Measurements from ENCODE around the gene STX5. TPM values are rescaled to one million over a fixed set of nuclear protein-coding genes. Genes with fewer than 3 reads are reported as not detected.

STX5 gene
- total and polyA plus RNA-seq, 9 of the 15 experiments (the other 6 are each of a cell fraction or from before 2014, with no cell fraction given), result 2.8 to 28.6 (median 23.7) TPM

DNA sequence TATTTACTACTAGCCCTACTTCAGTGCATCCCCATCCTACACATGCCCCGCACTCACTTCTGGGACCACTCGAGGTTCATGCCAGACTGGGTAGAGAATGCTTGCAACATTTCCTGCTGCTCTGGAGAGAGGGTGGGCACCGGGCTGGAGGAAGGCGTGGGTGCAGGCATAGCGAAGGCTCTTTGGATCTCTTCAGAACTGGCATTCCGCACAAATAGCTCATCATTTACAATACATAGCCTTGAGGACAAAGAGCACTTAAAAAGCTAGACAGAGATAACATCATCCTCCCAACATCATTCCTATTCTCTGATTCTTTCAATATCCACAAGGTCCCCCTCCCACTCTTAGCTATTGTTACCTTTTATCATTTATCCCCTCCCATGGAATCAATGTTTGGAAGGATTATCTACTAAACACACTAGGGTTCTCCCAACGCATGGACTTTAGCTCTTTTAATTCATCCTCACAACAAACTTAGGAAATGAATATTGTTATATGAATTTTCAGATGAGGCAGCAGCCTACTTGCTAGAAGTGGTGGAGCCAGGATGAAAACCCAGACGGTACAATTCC, 37.6 kb downstream of the STX5 start:
- Histone ChIP-seq H3K79me2 (ENCODE audit: control insufficient read depth, insufficient read depth, low read length) (peaks cover 28% of the 10 kb centered on the region), H4K20me1 (replicated peaks; ENCODE audit: control insufficient read depth, insufficient read depth, low read length) (no peaks in the 10 kb centered on the region), H3K36me3 (ENCODE audit: control insufficient read depth, insufficient read depth, low read length) (peaks cover 87% of the 10 kb centered on the region), H3K4me3 (no peak overlapping the region), H3K27ac (ENCODE audit: extremely low read depth, low read depth, low read length) (no peak overlapping the region), H3K9me3 (replicated peaks; ENCODE audit: control insufficient read depth, insufficient read depth, low read depth, low read length) (no peaks in the 10 kb centered on the region), H3K4me2 (ENCODE audit: insufficient read depth, low read length) (no peak overlapping the region), H3K4me1 (replicated peaks in 1 of 2; ENCODE audit: control insufficient read depth in 2 of 2, insufficient read depth in 2 of 2, low read length in 2 of 2) (peaks cover 17 to 20% of the 10 kb centered on the region in 2 experiments; a peak in 4 of 5 replicates), H3K9ac (ENCODE audit: insufficient read depth in 1 of 2, low read depth in 2 of 2, low read length in 2 of 2) (no peak overlapping the region), H3K9me1 (ENCODE audit: control insufficient read depth, insufficient read depth, low read length) (no peaks in the 10 kb centered on the region), H2AFZ (ENCODE audit: low read depth, low read length) (no peak overlapping the region), H3K27me3 (ENCODE audit: control insufficient read depth in 2 of 2, insufficient read depth in 2 of 2, low read length in 2 of 2) (no peaks in the 10 kb centered on the region)
- 95% methylated on average over 8 of the region's 8 CpGs for WGBS (ENCODE audit: insufficient coverage, low coverage, missing lambda C conversion rate)
- intact Hi-C loops (cut with micrococcal nuclease), result no loop called here
- TF ChIP-seq, protein P1, sequence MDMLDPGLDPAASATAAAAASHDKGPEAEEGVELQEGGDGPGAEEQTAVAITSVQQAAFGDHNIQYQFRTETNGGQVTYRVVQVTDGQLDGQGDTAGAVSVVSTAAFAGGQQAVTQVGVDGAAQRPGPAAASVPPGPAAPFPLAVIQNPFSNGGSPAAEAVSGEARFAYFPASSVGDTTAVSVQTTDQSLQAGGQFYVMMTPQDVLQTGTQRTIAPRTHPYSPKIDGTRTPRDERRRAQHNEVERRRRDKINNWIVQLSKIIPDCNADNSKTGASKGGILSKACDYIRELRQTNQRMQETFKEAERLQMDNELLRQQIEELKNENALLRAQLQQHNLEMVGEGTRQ (CRISPR knock-in tag; IDR thresholded peaks at IDR 0.05), result no peak
- no peak for TF ChIP-seq ZNF232 (CRISPR knock-in tag; IDR thresholded peaks at IDR 0.05)
- BruUV-seq (replicated peaks), result no TSS peak
- POLR2A ChIA-PET, result interaction anchor here (0.5 to 11.4 kb wide), 10 partner anchors 8 to 87 kb away, joined by 3 to 116 read pairs (median 4); partner anchors contain the start of genes STX5 and TEX54
- ATAC-seq (no peak), DNase-seq (ENCODE audit: extremely low read depth in 1 of 4, low spot score in 3 of 4) (no peak), FAIRE-seq (no peak)
- in situ Hi-C loops (cut with MboI), result no loop called here
- CTCF ChIA-PET (ENCODE audit: low intra/inter-chr PET ratio), result no interaction called here

DNA sequence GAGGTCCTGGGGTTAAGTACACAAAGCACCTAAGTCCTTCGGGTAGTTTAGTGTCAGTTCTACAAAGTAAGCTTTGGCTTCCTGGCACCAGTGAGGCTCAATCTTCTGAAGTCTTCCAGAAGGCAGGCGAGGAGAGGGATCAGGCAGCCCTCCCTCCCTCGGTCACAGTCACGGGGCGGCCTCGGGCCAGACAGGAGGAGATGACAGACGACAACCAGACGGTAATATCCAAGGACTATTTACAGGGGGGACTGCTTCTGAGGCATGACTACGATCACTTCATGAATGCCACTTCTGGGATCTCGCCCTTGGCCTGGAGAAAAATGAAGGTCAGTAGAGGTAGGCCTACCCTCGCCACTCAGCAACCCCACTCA, 39.7 kb downstream of the STX5 start:
- in situ Hi-C loops (cut with MboI) (no loop called here), intact Hi-C loops (cut with micrococcal nuclease) (no loop called here)
- no TSS peak for BruUV-seq (replicated peaks)
- 29% methylated on average over 11 of the region's 11 CpGs for WGBS (ENCODE audit: insufficient coverage, low coverage, missing lambda C conversion rate)
- H3K4me1 ChIP-seq (replicated peaks in 1 of 2; ENCODE audit: control insufficient read depth in 2 of 2, insufficient read depth in 2 of 2, low read length in 2 of 2), result peaks cover 21 to 27% of the 10 kb centered on the region in 2 experiments
- H3K9me1 ChIP-seq (ENCODE audit: control insufficient read depth, insufficient read depth, low read length), result no peaks in the 10 kb centered on the region
- no peaks in the 10 kb centered on the region for H3K27me3 ChIP-seq (ENCODE audit: control insufficient read depth in 2 of 2, insufficient read depth in 2 of 2, low read length in 2 of 2)
- ChIA-PET CTCF (ENCODE audit: low intra/inter-chr PET ratio) (no interaction called here), POLR2A (interaction anchor here (0.7 to 11.4 kb wide), 6 partner anchors 10 to 63 kb away, joined by 3 to 116 read pairs (median 13); partner anchors contain the start of gene NXF1)
- FAIRE-seq, result no peak
- peak overlapping the region; percentile 100 for H3K4me3 ChIP-seq
- H3K27ac ChIP-seq (ENCODE audit: extremely low read depth, low read depth, low read length), result peak overlapping the region; percentile 91
- peak overlapping the region; percentile 33 to 85 for H3K9ac ChIP-seq (ENCODE audit: insufficient read depth in 1 of 2, low read depth in 2 of 2, low read length in 2 of 2)
- peak overlapping the region; percentile 90 for H2AFZ ChIP-seq (ENCODE audit: low read depth, low read length)
- peak in 2 of 4 experiments; percentile 37 to 56 for DNase-seq (ENCODE audit: extremely low read depth in 1 of 4, low spot score in 3 of 4)
- no peaks in the 10 kb centered on the region for H4K20me1 ChIP-seq (replicated peaks; ENCODE audit: control insufficient read depth, insufficient read depth, low read length)
- peak; percentile 4; the same call in 2 of the 3 replicates for ATAC-seq
- peaks cover 47% of the 10 kb centered on the region for H3K79me2 ChIP-seq (ENCODE audit: control insufficient read depth, insufficient read depth, low read length)
- H3K9me3 ChIP-seq (replicated peaks; ENCODE audit: control insufficient read depth, insufficient read depth, low read depth, low read length), result no peaks in the 10 kb centered on the region
- H3K36me3 ChIP-seq (ENCODE audit: control insufficient read depth, insufficient read depth, low read length), result peaks cover 80% of the 10 kb centered on the region
- H3K4me2 ChIP-seq (ENCODE audit: insufficient read depth, low read length), result peak overlapping the region; percentile 95
- TF ChIP-seq, protein P2, sequence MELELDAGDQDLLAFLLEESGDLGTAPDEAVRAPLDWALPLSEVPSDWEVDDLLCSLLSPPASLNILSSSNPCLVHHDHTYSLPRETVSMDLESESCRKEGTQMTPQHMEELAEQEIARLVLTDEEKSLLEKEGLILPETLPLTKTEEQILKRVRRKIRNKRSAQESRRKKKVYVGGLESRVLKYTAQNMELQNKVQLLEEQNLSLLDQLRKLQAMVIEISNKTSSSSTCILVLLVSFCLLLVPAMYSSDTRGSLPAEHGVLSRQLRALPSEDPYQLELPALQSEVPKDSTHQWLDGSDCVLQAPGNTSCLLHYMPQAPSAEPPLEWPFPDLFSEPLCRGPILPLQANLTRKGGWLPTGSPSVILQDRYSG (tag; conservative IDR thresholded peaks at IDR 0.05; ENCODE audit: low read depth), result no peak
- TF ChIP-seq MEIS2 (IDR thresholded peaks at IDR 0.05; ENCODE audit: partially characterized antibody) (peak; percentile 77), ATF1 (CRISPR knock-in tag; IDR thresholded peaks at IDR 0.05) (no peak), ATF1 (tag; IDR thresholded peaks at IDR 0.05) (0 out of 2 replicates have a peak, but pooled peaks have one; percentile 9)
- TF ChIP-seq, protein P3, sequence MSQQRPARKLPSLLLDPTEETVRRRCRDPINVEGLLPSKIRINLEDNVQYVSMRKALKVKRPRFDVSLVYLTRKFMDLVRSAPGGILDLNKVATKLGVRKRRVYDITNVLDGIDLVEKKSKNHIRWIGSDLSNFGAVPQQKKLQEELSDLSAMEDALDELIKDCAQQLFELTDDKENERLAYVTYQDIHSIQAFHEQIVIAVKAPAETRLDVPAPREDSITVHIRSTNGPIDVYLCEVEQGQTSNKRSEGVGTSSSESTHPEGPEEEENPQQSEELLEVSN (IDR thresholded peaks at IDR 0.05; ENCODE audit: borderline replicate concordance in 1 of 2, extremely low read depth in 1 of 2, insufficient read depth in 1 of 2, insufficient read length in 1 of 2, low read depth in 1 of 2, low read length in 1 of 2, poor library complexity in 1 of 2, severe bottlenecking in 1 of 2), result peak in 1 of 2 experiments; percentile 25

Measured in K562 (cell line).